Keratinocyte (primary cell): Measurements from ENCODE around the gene ERCC6L2. TPM values are rescaled to one million over a fixed set of nuclear protein-coding genes. Genes with fewer than 3 reads are reported as not detected.

ENCODE experiments used
- DNase-seq: peaks from one replicate; pipeline ENCODE4 v3.0.0-alpha.2; 2011; ENCODE audit warnings: low read depth, missing footprints, low spot score
- FAIRE-seq: peaks from 2 replicates; lab custom pipeline; 2011; peaks lifted over from hg19 to GRCh38; lab: Jason Lieb, UNC
- H2AFZ ChIP-seq: 2 replicates; pipeline ENCODE4 v1.6.0; 2012; ENCODE audit warnings: low read length, control low read depth, inconsistent platforms; ENCODE audit not compliant: control insufficient read depth
- H3K27ac ChIP-seq: 2 replicates; pipeline ENCODE4 v1.5.1; 2011; ENCODE audit warnings: low read length; ENCODE audit not compliant: control insufficient read depth, insufficient read depth
- H3K27me3 ChIP-seq: 3 replicates; pipeline ENCODE4 v1.6.0; 2011; ENCODE audit warnings: low read length; ENCODE audit not compliant: control insufficient read depth, insufficient read depth; ENCODE audit errors: extremely low read depth
- H3K36me3 ChIP-seq, 2 experiments: 2 replicates in 1 of 2; 3 replicates in 1 of 2; pipeline ENCODE4 v1.5.1; 2011; ENCODE audit warnings: low read length in 2 of 2, mild to moderate bottlenecking in 1 of 2; ENCODE audit not compliant: control insufficient read depth in 2 of 2, insufficient read depth in 2 of 2; ENCODE audit errors: extremely low read depth in 1 of 2
- H3K4me1 ChIP-seq: 3 replicates; pipeline ENCODE4 v1.5.1; 2011; ENCODE audit warnings: low read length; ENCODE audit not compliant: control insufficient read depth, insufficient read depth; ENCODE audit errors: extremely low read depth
- H3K4me2 ChIP-seq: 3 replicates; pipeline ENCODE4 v1.6.0; 2011; ENCODE audit warnings: low read depth, low read length; ENCODE audit not compliant: control insufficient read depth, insufficient read depth; ENCODE audit errors: extremely low read depth
- H3K4me3 ChIP-seq, 3 experiments: fragments of 200-600 bp in 1 of 3; sonication (generic) in 1 of 3; 2 replicates in 2 of 3; 3 replicates in 1 of 3; pipeline ENCODE4 v1.5.1; 2011 to 2016; ENCODE audit warnings: low read length in 3 of 3, mild to moderate bottlenecking in 3 of 3, control low read depth in 2 of 3, inconsistent platforms in 1 of 3, low read depth in 1 of 3, mixed read lengths in 1 of 3, mixed run types in 1 of 3, moderate library complexity in 1 of 3; ENCODE audit not compliant: control insufficient read depth in 2 of 3, insufficient read depth in 2 of 3; ENCODE audit errors: extremely low read depth in 1 of 3
- H3K79me2 ChIP-seq: 2 replicates; pipeline ENCODE4 v1.6.0; 2012; ENCODE audit warnings: low read length; ENCODE audit not compliant: control insufficient read depth, insufficient read depth
- H3K9ac ChIP-seq: 3 replicates; pipeline ENCODE4 v1.6.0; 2011; ENCODE audit warnings: low read length; ENCODE audit not compliant: control insufficient read depth, insufficient read depth; ENCODE audit errors: extremely low read depth
- H3K9me1 ChIP-seq: 3 replicates; pipeline ENCODE4 v1.6.0; 2011; ENCODE audit warnings: low read length; ENCODE audit not compliant: control insufficient read depth, insufficient read depth; ENCODE audit errors: extremely low read depth
- H3K9me3 ChIP-seq: 2 replicates; pipeline ENCODE4 v1.5.1; 2012; ENCODE audit warnings: low read depth, low read length; ENCODE audit not compliant: control insufficient read depth
- H4K20me1 ChIP-seq: 3 replicates; pipeline ENCODE4 v1.6.0; 2011; ENCODE audit warnings: low read length; ENCODE audit not compliant: control insufficient read depth, insufficient read depth; ENCODE audit errors: extremely low read depth
- CTCF ChIP-seq, 3 experiments: IDR thresholded peaks in 1 of 3; conservative IDR thresholded peaks in 1 of 3; optimal IDR thresholded peaks in 1 of 3; 2 replicates in 2 of 3; 3 replicates in 1 of 3; pipeline versions ENCODE3 to v1.5.1; 2011; ENCODE audit warnings: low read length in 3 of 3, mild to moderate bottlenecking in 3 of 3, moderate library complexity in 2 of 3, control low read depth in 1 of 3, inconsistent platforms in 1 of 3; ENCODE audit not compliant: insufficient read depth in 2 of 3; ENCODE audit errors: extremely low read depth in 1 of 3
- EZH2 ChIP-seq: IDR thresholded peaks from one replicate; pipeline ENCODE4 v1.6.1; 2012; ENCODE audit warnings: inconsistent platforms, mild to moderate bottlenecking, low read length, moderate library complexity
- dilution Hi-C: fragments of 300-500 bp; cut with MboI; formaldehyde crosslinking; loops from one replicate; pipeline ENCODE4 v1.7.0; 2020; ENCODE audit warnings: low sequenced_read_pairs; ENCODE audit not compliant: extremely low pct_ligation_motif_present
- polyA plus RNA-seq, 5 experiments: library from polyadenylated mRNA; depleted of rRNA in 3 of 5; stranded (reverse) in 3 of 5; stranded (forward) in 1 of 5; unstranded in 1 of 5; fragments of >200 nt; gene quantifications; 1 replicate in 1 of 5; 2 replicates in 3 of 5; 3 replicates in 1 of 5; pipeline versions ENCODE4 v1.2.1 to v1.2.3, GENCODE V29; 2011 to 2012; ENCODE audit warnings: missing spikeins in 2 of 5, low read depth in 1 of 5, low replicate concordance in 1 of 5

The ERCC6L2 gene
- polyA plus RNA-seq, 1 donor (not counting 4 experiments of a cell fraction or from before 2014, with no cell fraction given), result 15.4 TPM

DNA sequence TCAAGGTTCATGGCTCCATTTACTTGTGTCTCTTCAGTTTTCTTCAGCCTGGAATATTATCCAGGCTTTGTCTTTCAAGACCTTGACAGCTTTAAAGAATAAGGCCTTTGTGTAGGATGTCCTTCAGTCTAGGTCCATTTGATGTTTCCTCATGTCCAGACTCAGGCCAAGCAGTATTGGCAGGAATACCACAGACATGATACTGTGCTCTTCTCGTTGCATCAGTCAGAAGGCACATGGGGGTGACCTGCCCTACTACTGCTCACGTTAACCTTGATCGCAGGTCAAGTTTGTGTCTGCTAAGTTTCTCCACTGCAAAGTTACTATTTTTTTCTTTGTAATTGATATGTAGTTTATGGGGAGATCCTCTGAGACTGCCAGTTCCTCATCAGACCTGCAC is 88.2 kb downstream of the ERCC6L2 start:
- no peak overlapping the region for H3K9ac ChIP-seq

DNA sequence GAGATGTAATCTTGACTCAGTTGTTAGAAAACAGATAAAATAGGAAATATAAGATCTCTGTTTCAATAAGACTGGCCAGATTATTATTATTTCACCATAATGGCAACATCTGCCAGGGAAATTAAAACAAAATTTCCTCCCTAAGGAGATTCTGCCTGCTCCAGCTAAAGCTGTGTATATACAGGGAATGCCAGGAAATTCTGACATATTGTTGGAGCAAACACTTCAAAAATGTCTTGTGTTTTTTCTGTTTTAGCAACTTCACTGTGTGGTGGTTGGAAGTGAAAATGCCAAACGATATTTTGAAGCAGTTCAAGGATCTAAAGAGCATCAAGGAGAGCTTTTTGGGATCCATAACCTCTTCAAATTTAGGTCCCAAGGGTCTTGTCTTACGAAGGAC is 90.8 kb downstream of the ERCC6L2 start:
- Histone ChIP-seq H3K27ac (no peak overlapping the region), H3K36me3 (peaks cover 0 to 3% of the 10 kb centered on the region in 2 experiments), H3K9ac (no peak overlapping the region), H3K4me2 (no peak overlapping the region), H3K4me1 (no peaks in the 10 kb centered on the region), H3K9me3 (no peaks in the 10 kb centered on the region), H2AFZ (no peak overlapping the region), H3K79me2 (no peaks in the 10 kb centered on the region), H3K4me3 (no peak overlapping the region), H3K27me3 (no peaks in the 10 kb centered on the region), H4K20me1 (no peaks in the 10 kb centered on the region), H3K9me1 (no peaks in the 10 kb centered on the region)
- dilution Hi-C loops, result no loop called here
- TF ChIP-seq CTCF (optimal IDR thresholded peaks at IDR 0.05 in 1 of 3, IDR thresholded peaks at IDR 0.05 in 1 of 3, conservative IDR thresholded peaks at IDR 0.05 in 1 of 3; ENCODE audit: extremely low read depth in 1 of 3, insufficient read depth in 2 of 3, low read length in 3 of 3) (no peak), EZH2 (no peak)
- FAIRE-seq (no peak), DNase-seq (no peak)

More for the DNA sequence above, 88.2 kb downstream of the ERCC6L2 start:
- DNase-seq, result no peak
- no peak for FAIRE-seq
- Histone ChIP-seq H3K4me3 (no peak overlapping the region), H3K4me2 (no peak overlapping the region), H3K9me3 (no peaks in the 10 kb centered on the region), H3K9me1 (no peaks in the 10 kb centered on the region), H3K36me3 (peaks cover 0 to 3% of the 10 kb centered on the region in 2 experiments), H4K20me1 (no peaks in the 10 kb centered on the region), H3K27ac (no peak overlapping the region), H2AFZ (no peak overlapping the region), H3K4me1 (no peaks in the 10 kb centered on the region), H3K27me3 (no peaks in the 10 kb centered on the region), H3K79me2 (no peaks in the 10 kb centered on the region)
- dilution Hi-C loops, result no loop called here
- TF ChIP-seq CTCF (optimal IDR thresholded peaks at IDR 0.05 in 1 of 3, IDR thresholded peaks at IDR 0.05 in 1 of 3, conservative IDR thresholded peaks at IDR 0.05 in 1 of 3; ENCODE audit: extremely low read depth in 1 of 3, insufficient read depth in 2 of 3, low read length in 3 of 3), result no peak
- TF ChIP-seq EZH2, result no peak
